ENCODE data around the gene TKTL1.
A peak's percentile ranks its signal among the peaks of the same experiment; 100 is the strongest.

The TKTL1 gene

GRCh38 chrX:154374313-154375155 is 78.9 kb downstream of the TKTL1 start, which contains the start of gene FLNA:
FLNA (minus strand) TSS chrX:154374634; CDS start chrX:154371245, 3,389 bp downstream.
- H3K27ac ChIP-seq = peak within 1 kb of the TSS; percentile 94
- peak; percentile 31; the same call in 1 of the 2 replicates for TF ChIP-seq ZFX (IDR thresholded peaks at IDR 0.05)
- no peak for TF ChIP-seq CTCF (conservative IDR thresholded peaks at IDR 0.05)

- H3K27ac ChIP-seq = peak overlapping the region; percentile 94
- TF ChIP-seq CTCF (conservative IDR thresholded peaks at IDR 0.05) = no peak
- TF ChIP-seq ZFX (IDR thresholded peaks at IDR 0.05) = no peak
These were observed 79.5 kb downstream of the TKTL1 start for GRCh38 chrX:154375156-154375504.

GRCh38 chrX:154376774-154377173 is 81.2 kb downstream of the TKTL1 start:
- TF ChIP-seq CTCF (conservative IDR thresholded peaks at IDR 0.05) = no peak
- TF ChIP-seq ZFX (IDR thresholded peaks at IDR 0.05) = no peak
- peak overlapping the region; percentile 92 for H3K27ac ChIP-seq

GRCh38 chrX:154378059-154378798 is 82.6 kb downstream of the TKTL1 start:
- no peak for TF ChIP-seq CTCF (conservative IDR thresholded peaks at IDR 0.05)
- peak; percentile 45 for TF ChIP-seq ZFX (IDR thresholded peaks at IDR 0.05)
- H3K27ac ChIP-seq = peak overlapping the region; percentile 92

GRCh38 chrX:154378799-154379568 is 83.4 kb downstream of the TKTL1 start, which contains the start of gene EMD:
EMD (plus strand) TSS chrX:154379295; CDS start chrX:154379485, 190 bp downstream.
- peak within 1 kb of the TSS; percentile 92 for H3K27ac ChIP-seq
- no peak for TF ChIP-seq CTCF (conservative IDR thresholded peaks at IDR 0.05)
- TF ChIP-seq ZFX (IDR thresholded peaks at IDR 0.05) = peak; percentile 73

GRCh38 chrX:154379569-154379951 is 84.0 kb downstream of the TKTL1 start:
- no peak for TF ChIP-seq CTCF (conservative IDR thresholded peaks at IDR 0.05)
- no peak for TF ChIP-seq ZFX (IDR thresholded peaks at IDR 0.05)
- H3K27ac ChIP-seq = peak overlapping the region; percentile 92
